HG03025 (cell line): ENCODE data around the gene RNF13.
"Not testable (repeated sequence)": the region's sequence is repeated elsewhere in the genome, so short reads cannot be mapped to it uniquely, and the experiment has no call there.

Experiments
- ATAC-seq: cut with Tn5 transposase; IDR thresholded peaks from one replicate; pipeline ENCODE4 v1.9.1; 2021; ENCODE audit warnings: mild to moderate bottlenecking, moderate library complexity; ENCODE audit not compliant: unreplicated experiment, low FRiP score

Gene RNF13

GRCh38 chr3:149886957-149887356 is 73.9 kb downstream of the RNF13 start:
- ATAC-seq = no peak

DNA sequence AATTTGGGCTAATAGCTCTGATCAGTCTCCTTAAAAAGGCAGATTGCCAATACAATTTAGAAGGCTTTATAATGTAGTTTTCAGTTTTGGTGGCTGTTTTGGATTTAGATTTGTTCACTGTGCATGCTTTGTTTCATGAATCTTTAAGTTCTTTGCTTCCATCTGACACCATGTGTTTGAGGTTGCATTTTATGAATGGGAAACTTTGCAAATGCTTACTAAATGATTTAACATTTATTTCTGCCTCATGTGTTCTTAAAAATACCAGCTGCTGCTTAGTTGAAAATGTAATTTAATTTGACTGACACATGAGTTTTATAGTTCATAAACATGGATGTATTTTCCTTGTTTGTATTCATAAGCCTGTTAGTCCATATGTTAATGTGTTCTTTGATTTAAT is 78.6 kb downstream of the RNF13 start:
- ATAC-seq = no peak

GRCh38 chr3:149892371-149892770 is 79.4 kb downstream of the RNF13 start:
- no peak for ATAC-seq

GRCh38 chr3:149894205-149894604 is 81.2 kb downstream of the RNF13 start:
- ATAC-seq = no peak

DNA sequence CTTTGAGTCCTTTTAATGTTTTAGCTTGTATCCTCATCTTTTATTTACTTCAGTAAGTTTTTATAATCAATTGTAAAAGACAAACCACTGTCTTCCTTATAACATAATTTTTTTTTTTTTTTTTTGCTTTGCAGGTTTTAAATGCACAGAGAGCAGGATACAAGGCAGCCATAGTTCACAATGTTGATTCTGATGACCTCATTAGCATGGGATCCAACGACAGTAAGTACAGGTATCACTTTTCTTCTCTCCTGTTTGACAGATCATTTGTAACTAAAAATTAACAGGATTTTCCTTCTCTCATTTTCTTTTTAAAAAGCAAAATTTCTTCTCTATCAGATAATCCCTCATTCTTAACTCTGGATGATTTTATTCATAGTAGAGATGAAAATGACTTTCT is 82.3 kb downstream of the RNF13 start:
- no peak for ATAC-seq

- ATAC-seq = no peak
These were observed 82.8 kb downstream of the RNF13 start for GRCh38 chr3:149895769-149896168.

- ATAC-seq = no peak
These were observed 85.8 kb downstream of the RNF13 start for GRCh38 chr3:149898771-149899170.

GRCh38 chr3:149900322-149900721 is 87.3 kb downstream of the RNF13 start:
- ATAC-seq = no peak

DNA sequence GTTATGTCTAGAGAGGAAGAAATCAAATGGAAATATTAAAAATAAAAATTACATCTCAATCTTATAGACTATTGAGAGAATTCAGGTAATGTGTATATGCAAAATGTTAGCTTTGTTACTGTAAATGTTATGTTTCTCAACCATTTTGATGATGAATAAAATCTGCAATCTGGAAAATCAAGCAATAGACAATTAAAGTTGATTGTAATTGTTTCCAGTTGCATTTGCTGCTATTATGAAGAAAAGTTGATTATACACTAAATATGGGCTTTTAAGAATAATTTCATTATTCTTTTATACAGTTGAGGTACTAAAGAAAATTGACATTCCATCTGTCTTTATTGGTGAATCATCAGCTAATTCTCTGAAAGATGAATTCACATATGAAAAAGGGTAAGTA is 88.8 kb downstream of the RNF13 start:
- ATAC-seq = no peak

GRCh38 chr3:149902498-149903139 is 89.6 kb downstream of the RNF13 start:
- no peak for ATAC-seq

DNA sequence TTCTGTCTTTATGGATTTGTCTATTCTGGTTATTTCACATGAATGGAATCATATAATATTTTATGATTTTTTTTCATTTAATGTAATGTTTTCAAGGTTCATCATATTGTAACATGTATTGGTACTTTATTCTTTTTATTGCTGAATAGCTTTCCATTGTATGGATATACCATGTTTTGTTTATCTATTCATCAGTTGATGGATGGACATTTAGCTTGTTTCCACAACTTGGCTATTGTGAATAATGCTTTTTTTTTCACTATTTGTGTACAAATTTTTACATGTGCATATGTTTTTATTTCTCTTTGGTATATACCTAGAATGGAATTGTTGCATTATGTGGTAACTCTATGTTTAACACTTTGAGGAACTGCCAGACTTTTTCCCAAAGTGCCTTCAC is 93.0 kb downstream of the RNF13 start:
- ATAC-seq = no peak

GRCh38 chr3:149908424-149908957 is 95.5 kb downstream of the RNF13 start:
- ATAC-seq = no peak

GRCh38 chr3:149909923-149910322 is 96.9 kb downstream of the RNF13 start:
- ATAC-seq = no peak

DNA sequence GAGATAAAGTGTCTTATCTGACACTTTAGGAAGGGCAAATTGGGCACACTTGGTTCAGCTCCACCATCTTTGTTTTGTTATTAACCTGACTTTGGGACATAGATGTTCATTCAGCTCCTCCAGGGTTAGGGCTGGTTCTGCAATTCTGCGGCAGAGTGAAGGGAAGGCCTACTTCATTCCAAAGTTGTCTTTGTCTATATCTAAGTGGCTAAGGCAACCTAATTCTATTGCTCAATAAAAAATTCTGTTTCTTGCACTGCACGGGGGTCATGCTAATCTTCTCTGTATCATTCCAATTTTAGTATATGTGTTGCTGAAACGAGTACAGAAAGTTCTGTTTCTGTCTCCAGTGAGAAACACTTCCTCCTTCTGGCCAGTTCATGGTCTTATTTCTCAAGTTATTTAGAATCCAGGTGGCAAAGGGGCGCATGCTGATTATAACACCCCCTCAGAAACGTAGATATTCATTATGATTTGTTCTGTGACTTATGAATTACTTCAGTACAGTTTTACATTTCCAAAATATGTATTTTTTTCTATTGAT is 104.2 kb downstream of the RNF13 start:
- ATAC-seq = no peak

- no peak for ATAC-seq
These were observed 106.5 kb downstream of the RNF13 start for GRCh38 chr3:149919509-149919908.

GRCh38 chr3:149920119-149920518 is 107.1 kb downstream of the RNF13 start:
- no peak for ATAC-seq

DNA sequence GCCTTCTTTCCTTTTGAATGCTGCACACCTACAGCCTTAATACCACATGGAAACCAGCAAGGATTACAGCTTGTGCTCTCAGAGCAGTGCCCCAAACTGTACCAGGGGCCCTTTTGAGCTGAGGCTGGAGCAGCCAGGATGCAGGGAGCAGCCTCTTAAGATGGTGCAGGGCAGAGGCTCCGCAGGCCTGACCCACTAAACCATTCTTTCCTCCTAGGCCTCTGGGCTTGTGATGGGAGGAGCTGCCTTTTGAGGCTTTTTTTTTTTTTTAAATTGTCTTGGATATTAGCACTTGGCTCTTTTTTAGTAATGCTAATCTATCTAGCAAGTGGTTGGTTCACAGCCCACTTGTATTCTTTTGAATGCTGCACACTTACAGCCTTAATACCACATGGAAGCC is 120.0 kb downstream of the RNF13 start:
- no peak for ATAC-seq

DNA sequence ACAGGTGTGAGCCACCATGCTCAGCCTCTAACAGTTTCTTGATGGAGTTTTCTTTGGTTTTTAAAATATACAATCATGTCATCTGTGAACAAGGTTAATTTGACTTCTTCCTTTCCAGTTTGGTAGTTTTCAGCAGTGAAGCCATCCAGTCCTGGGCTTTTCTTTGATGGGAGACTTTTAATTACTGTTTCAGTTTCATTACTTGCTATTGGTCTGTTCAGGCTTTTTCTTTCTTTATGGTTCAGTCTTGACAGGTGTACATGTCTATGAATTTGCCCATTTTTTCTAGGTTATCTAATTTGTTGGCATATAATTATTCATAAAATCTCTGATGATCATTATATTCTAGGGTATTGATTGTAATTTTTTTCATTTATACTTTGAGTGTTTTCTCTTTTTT is 120.8 kb downstream of the RNF13 start:
- ATAC-seq = peak; percentile 59

DNA sequence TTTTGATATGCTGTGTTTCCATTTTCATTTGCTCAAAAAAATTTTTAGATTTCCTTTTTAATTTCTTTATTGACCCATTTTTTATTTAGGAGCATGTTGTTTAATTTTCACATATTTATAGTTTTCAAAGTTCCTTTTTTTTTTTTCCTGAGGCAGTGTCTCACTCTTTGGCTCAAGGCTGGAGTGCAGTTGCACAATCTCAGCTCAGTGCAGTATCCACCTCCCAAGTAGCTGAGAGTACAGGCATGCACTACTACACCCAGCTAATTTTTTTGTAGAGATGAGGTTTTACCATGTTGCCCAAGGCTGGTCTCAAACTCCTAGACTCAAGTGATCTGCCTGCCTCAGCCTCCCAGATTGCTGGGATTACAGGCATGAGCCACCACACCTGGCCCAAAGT is 121.5 kb downstream of the RNF13 start:
- ATAC-seq = no peak

GRCh38 chr3:149936812-149937230 is 123.8 kb downstream of the RNF13 start:
- peak; percentile 69 for ATAC-seq

GRCh38 chr3:149938392-149939055 is 125.5 kb downstream of the RNF13 start:
- ATAC-seq = not testable (repeated sequence)

- ATAC-seq = no peak
These were observed 128.2 kb downstream of the RNF13 start for GRCh38 chr3:149941186-149941585.
